ENCODE data around the gene CCDC192.

DNA sequence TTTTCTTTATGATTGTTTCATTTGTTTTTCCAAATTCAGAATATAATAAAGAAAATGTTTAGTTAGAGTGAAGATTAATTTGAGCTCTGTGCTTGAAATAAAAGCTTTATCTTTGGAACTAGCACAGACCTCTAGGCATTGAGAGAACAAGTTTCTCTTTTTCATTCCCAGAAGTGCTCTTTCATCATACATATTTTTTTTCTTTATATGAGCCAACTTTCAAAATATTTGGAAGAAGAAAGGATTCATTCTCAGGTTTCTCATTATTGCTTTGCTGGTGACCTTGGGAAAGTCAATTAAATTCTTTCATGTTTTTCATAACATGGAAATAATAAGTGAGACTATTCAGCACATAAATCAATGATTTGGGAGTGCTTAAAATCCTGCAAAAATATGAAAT is 37.5 kb upstream of the CCDC192 start:
- TF ChIP-seq POLR2A (IDR thresholded peaks at IDR 0.05), result no peak
- TF ChIP-seq, protein P1, sequence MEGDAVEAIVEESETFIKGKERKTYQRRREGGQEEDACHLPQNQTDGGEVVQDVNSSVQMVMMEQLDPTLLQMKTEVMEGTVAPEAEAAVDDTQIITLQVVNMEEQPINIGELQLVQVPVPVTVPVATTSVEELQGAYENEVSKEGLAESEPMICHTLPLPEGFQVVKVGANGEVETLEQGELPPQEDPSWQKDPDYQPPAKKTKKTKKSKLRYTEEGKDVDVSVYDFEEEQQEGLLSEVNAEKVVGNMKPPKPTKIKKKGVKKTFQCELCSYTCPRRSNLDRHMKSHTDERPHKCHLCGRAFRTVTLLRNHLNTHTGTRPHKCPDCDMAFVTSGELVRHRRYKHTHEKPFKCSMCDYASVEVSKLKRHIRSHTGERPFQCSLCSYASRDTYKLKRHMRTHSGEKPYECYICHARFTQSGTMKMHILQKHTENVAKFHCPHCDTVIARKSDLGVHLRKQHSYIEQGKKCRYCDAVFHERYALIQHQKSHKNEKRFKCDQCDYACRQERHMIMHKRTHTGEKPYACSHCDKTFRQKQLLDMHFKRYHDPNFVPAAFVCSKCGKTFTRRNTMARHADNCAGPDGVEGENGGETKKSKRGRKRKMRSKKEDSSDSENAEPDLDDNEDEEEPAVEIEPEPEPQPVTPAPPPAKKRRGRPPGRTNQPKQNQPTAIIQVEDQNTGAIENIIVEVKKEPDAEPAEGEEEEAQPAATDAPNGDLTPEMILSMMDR (IDR thresholded peaks at IDR 0.05), result no peak
